HG03175 (cell line): ENCODE data around the gene MYO6.

Source experiments
- ATAC-seq: cut with Tn5 transposase; IDR thresholded peaks from one replicate; pipeline ENCODE4 v1.9.1; 2021; ENCODE audit warnings: mild to moderate bottlenecking, moderate library complexity; ENCODE audit not compliant: unreplicated experiment

Gene MYO6

DNA sequence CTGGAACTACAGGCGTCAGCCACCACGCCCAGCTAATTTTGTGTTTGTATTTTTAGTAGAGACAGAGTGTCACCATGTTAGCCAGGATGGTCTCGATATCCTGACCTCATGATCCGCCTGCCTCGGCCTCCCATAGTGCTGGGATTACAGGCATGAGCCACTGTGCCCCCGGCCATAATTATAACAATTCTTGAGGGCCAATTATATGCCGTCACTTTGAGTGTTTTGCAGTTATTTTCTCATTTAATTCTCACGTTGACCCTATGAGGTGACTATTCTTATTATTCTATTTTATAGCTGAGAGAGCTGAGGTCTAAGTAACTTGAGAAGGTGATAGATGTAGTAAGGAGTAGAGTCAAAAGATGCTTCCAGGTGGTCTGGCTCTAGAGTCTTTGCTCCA is 13.0 kb downstream of the MYO6 start:
- no peak for ATAC-seq

- no peak for ATAC-seq
These were observed 17.3 kb downstream of the MYO6 start for GRCh38 chr6:75766387-75766786.

DNA sequence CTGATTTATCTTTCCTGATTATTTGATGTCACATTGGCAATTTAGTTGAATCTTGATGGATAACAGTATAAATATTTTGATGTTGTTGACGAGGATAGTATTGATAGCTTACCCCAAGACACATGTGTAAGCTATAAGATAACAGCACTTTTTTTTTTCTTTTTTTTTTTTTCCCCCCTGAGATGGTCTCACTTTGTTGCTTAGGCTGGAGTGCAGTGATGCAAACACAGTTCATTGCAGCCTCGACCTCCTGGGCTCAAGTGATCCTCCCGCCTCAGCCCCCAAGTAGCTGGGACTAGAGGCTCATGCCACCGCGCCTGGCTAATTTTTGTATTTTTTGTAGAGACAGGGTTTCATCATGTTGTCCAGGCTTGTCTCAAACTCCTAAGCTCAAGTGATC is 21.8 kb downstream of the MYO6 start:
- ATAC-seq = no peak

DNA sequence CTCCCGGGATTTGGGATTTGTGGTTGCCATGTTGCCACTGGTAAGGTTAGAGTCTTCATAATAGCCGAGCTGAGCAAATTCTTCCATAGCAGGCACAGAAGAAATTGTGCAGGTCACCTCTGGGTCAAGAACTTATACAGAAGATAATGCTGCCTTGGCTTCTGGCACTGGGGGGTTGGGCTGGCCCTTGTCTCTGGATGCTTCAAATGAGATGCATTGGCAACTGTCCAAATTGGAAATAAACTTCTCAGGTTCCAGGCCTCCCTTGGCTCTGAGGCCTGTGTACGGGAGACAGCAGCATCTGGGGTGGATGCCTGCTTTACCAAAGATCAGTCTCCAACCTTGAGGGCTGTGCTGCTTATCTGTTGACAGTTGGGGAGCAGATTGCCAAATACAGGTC is 26.2 kb downstream of the MYO6 start:
- ATAC-seq = no peak

GRCh38 chr6:75776461-75776860 is 27.4 kb downstream of the MYO6 start:
- no peak for ATAC-seq

DNA sequence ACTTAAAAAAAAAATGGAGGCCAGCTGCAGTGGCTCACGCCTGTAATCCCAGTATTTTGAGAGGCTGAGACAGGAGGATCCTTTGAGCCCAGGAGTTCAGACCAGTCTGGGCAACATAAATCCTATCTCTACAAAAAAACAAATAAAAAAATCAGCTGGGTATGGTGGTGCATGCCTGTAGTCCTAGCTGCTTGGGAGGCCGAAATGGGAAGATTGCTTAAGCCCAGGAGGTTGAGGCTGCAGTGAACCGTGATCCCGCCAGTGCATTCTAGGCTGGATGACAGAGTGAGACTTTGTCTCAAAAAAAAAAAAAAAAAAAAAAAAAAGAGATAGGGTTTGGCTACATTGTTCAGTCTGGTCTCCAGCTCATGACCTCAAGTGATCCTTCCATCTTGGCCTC is 29.7 kb downstream of the MYO6 start:
- no peak for ATAC-seq

DNA sequence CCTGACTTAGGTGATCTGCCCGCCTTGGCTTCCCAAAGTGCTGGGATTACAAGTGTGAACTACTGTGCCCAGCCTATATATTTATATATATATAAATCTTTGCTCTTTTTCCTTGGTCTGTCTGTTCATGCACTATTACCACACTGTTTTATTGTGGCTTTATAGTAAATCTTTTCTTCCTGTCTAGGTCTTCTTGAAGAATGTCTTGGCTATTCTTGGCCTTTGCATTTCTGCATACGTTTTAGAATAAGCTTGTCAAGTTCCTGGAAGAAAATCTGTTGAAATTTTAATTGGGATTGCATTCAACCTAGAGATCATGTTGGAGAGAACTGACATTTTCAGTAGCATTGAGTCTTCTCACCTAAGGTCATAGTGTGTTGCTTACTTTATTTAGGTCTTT is 37.1 kb downstream of the MYO6 start:
- ATAC-seq = no peak

GRCh38 chr6:75788894-75789293 is 39.9 kb downstream of the MYO6 start:
- no peak for ATAC-seq

DNA sequence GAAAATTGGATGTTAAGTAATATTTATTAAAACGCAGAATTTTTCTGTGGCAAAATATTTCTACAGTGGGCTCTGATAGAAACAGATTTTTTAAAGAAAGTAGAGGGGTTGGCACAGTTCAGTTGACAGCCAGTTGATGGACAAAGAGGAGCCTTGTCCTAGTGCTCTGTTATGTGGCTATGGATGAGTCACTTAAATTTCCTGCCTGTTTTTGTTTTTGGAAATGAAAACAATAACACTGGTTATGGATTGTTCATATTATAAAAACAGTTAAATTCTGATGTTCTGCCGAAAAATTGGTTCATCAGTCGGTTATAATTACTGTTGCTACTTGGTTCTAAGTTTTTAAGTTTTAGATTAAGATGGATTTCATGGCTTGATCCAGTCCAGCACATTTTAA is 42.8 kb downstream of the MYO6 start:
- no peak for ATAC-seq

DNA sequence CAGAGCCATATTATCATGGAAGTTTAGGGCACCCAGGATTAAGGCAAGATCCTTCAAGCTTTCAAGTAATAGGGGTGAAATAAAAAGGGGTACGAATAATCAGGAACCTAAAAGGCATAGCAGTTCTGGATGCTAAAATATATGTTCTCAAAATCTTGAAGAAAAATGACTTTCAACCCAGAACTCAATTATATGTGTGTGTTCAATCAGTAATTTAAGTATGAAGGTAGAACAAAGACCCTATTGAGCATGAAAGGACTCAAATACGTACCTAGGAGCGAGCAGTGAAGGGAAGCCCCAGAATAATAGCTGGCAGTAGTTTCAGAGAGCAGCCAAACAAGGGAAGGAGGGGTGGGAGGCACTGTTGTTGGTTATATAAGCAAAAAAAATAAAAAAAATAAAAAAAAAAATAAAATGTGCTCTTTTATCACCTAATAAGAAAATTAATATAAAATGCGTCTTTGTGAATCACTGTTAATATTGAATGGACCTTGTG is 45.4 kb downstream of the MYO6 start:
- no peak for ATAC-seq

DNA sequence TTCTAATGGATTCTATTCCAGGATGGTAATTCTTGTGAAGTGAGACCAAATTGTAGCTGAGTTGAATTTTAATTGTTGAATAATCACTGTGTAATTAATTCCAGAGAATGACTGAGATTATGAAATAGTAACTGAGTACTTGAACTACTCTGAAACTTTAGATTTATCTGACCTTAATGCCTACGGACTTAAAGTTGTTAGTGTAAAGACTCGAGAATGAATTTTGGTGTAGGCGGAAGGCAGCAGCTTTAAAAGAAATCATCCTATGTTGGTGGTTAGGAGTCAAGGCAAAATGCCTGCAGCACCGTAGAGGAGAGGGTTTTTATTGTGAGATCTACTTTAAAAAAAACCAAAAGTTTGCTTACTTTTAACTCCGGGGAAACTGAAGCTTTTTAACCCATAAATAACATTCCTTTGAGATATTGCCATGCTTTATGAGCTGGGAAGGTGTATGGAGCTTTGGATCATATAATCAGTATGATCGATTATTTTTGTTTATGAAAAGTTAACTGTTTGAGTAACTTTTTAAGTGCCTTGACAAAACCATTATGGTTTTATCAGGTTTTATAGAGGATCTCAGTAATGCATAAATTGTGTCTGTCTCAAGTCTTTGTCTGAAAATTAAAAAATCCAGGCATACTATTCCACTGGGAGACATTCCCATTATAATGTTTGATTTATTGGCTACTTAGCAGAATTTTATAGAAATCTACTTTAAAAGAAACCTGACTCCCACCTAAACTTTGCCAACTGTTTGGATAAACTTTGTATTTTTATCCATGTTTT is 46.1 kb downstream of the MYO6 start:
- no peak for ATAC-seq

DNA sequence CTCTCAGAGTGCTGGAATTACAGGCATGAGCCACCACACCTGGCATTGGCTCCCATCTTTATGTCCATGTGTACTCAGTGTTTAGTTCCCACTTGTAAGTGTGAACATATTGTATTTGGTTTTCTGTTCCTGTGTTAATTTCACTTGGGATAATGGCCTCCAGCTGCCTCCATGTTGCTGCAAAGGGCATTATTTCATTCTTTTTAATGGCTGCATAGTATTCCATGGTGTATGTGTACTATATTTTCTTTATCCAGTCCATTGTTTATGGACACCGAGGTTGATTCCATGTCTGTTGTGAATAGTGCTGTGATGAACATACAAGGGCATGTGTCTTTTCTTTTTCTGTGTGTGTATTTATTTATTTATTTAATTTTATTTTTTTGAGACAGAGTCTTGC is 47.7 kb downstream of the MYO6 start:
- no peak for ATAC-seq

GRCh38 chr6:75800133-75800532 is 51.1 kb downstream of the MYO6 start:
- no peak for ATAC-seq

DNA sequence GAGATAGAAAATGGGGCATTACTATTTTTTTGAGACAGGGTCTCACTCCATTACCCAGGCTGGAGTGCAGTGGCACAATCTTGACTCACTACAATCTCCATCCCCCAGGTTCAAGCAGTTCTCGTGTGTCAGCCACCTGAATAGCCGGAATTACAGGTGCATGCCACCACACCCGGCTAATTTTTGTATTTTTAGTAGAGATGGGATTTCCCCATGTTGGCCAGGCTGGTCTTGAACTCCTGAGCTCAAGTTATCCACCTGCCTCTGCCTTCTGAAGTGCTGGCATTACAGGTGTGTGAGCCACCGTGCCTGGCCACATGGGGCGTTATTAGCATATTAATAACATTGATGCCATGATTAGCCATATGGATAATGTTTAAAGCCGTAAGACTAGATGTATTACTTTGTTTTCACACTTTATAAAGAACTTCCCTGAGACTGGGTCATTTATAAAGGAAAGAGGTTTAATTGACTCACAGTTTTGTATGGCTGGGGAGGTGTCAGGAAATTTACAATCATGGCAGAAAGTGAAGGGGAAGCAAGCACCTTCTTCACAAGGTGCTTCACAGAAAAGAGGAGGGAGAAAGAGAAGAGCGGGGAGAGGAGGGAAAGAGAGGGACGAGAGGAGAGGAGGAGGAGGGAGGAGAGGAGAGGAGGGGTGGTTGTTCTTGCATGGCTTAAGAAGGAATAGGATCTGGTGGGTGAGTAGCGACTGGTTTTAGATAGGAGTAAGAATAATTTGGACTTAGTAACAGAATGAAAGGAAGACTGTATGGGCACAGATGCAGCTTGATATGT is 51.9 kb downstream of the MYO6 start:
- no peak for ATAC-seq

GRCh38 chr6:75802366-75802765 is 53.3 kb downstream of the MYO6 start:
- ATAC-seq = no peak

- ATAC-seq = no peak
These were observed 59.5 kb downstream of the MYO6 start for GRCh38 chr6:75808507-75808906.

DNA sequence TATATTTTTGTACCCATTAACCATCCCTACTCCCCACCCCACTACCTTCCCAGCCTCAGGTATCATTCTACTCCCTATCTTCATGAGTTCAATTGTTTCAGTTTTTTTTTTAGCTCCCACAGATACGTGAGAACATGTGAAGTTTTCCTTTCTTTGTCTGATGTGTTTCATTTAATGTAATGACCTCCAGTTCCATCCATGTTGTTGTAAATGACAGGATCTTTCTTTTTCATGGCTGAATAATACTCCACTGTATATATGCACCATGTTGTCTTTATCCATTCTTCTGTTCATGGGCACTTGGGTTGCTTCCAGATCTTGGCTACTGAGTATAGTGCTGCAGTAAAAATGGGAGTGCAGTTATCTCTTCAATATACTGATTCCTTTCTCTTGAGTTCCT is 63.5 kb downstream of the MYO6 start:
- no peak for ATAC-seq

DNA sequence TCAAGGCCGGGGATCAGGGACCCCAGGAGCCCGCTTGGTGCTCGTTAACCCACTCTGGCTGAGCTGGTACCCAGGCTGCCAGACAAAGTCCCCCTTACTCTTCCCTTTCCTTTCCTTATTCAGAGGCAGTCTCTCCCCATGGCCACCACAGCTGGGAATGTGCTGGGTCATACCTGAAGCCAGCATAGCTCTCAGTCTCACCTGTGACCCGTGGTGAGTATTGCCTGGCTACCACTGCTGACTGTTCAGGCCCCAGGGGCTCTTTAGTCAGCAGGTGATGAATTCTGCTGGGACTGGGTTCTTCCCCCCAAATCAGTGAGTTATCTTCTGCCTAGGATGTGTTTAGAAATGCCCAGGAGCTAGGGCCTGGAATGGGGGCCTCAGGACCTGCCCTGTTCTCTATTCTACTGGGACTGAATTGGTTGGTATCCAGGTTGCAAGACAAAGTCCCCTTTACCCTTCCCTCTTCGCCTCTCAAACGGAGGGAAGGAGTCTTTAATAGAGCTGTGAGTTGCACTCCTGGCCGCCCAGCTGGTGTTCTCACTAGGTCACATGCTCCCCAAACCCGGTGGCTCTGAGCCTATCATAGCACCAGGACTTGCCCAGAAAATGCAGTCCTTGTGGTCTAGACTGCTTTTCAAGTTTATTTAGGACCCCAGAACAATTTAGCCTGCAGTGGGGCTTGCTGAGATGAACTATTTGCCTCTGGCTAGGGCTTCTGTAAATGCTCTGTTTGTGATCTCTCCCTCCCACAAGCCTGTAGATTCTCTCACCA is 64.6 kb downstream of the MYO6 start:
- ATAC-seq = no peak

GRCh38 chr6:75815756-75816155 is 66.7 kb downstream of the MYO6 start:
- no peak for ATAC-seq

DNA sequence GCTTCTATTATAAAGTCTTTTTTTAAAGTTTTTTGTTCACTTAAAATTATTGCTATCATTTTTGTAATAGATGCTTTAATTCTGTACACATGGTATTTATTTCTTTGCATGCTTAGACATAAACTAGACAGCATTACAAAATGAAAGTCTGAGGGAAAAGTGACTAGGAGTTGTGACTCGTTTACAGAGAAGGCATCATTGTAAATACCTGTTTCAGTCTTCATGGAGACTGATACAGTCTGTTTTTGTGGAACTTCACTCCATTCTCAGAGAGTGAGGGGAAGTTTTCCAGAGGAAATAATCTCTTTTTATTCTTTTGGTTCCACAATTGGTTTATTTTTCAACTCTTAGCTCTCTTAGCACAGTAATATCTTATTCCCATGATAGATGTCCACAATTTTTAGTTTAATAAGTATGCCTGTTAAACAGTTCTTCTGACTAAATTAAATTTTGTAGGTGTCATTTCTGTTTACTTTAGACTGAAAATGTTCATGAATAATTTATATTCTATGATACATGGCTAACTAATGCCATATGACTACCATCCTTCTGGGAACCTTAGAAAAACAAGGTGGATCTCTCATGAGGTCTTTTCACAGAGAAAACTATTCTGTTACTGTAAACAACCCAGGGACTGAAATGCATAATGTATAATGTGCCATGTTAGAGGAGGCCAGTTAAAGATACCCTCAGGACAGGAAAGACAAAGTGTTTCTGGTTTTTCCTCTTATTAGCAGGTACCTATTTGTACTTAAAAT is 69.2 kb downstream of the MYO6 start:
- ATAC-seq = no peak
